HG03571 (cell line): Measurements from ENCODE around the gene ALDH1A2.
"Not testable (repeated sequence)": the region's sequence is repeated elsewhere in the genome, so short reads cannot be mapped to it uniquely, and the experiment has no call there.

Experiments used
- ATAC-seq: cut with Tn5 transposase; IDR thresholded peaks from one replicate; pipeline ENCODE4 v1.9.1; 2021; ENCODE audit not compliant: unreplicated experiment

ALDH1A2 gene

GRCh38 chr15:58065445-58066041, at the start of gene ALDH1A2:
Gene ALDH1A2, minus strand, starts transcription at chr15:58065711. Its CDS starts 61 bp downstream, at chr15:58065650.
- no peak for ATAC-seq

GRCh38 chr15:58114812-58115211, 49.3 kb upstream of the ALDH1A2 start:
- no peak for ATAC-seq

DNA sequence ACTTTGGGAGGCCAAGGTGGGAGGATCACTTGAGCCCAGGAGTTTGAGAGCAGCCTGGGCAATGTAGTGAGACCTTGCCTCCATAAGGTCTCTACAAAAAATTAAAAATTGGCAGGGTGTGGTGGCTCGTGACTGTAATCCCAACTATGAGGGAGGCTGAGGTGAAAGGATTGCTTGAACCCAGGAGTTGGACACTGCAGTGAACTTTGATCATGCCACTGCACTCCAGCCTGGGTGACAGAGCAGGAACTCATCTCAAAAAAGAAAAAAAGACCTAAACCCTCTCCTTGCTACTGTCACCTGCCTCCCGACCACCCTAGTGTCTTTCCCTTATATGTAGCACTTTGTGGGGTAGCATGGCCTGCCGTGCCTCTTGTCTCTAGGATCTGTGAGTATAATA, 48.9 kb upstream of the ALDH1A2 start:
- no peak for ATAC-seq

GRCh38 chr15:58113358-58113757, 47.8 kb upstream of the ALDH1A2 start:
- ATAC-seq: not testable (repeated sequence)

GRCh38 chr15:58111718-58112104, 46.2 kb upstream of the ALDH1A2 start:
- ATAC-seq: no peak

DNA sequence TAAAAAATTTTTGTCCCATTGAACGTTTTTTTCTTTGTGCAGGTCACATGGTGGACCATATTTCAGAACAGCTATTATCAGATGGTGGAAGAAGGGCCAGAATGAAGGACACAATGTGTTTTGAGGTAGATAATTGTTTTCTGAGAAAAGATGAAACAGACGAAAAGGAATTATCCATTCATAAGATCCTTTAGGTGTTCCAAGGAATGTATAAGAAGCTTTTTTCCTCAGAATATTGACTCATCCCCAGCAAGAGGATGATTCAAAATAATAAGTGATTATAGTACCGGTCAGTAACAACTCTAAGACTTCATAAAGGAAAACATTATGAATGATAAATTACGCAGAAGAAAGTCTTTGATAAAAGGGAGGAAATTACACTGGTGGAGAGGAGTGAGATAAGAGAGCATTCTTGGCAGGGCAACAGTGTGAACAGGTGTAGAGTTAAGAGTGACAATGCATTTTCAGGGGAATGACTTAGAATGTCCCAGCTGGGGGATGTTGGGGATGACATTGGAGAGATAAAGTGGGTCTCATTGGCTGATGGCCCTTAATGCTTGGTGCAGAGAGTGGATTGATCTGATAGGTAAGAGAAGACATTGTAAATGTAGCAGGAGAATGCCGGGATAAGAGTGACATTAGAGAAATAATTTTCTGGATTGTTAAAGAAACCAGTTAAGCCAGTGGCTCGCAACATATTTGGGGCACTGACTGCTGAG, 45.6 kb upstream of the ALDH1A2 start:
- no peak for ATAC-seq

DNA sequence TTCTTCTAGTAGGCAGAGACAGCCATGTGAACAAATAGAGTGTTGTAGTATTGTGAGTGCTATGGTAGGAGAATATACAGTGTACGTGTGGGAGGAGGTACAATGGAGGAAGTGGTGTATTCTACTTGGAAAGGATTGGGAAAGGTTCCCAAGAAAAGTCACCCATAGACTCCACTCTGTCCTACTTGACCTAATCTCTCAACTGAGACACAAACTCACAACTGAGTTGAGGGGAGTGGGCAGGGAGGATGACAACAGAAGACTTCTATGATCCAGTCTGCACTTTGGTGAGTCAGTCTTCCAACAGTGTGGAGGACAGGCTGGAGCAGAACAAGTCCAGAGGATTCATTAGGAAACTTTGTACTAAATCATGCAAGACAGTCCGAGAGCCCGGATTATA, 43.9 kb upstream of the ALDH1A2 start:
- no peak for ATAC-seq

- no peak for ATAC-seq
Measured at GRCh38 chr15:58108117-58108516, 42.6 kb upstream of the ALDH1A2 start.

GRCh38 chr15:58103482-58103881, 38.0 kb upstream of the ALDH1A2 start:
- ATAC-seq: no peak

- no peak for ATAC-seq
Measured at GRCh38 chr15:58096529-58097084, 31.1 kb upstream of the ALDH1A2 start.

GRCh38 chr15:58095415-58095814, 29.9 kb upstream of the ALDH1A2 start:
- no peak for ATAC-seq

- ATAC-seq: no peak
Measured at GRCh38 chr15:58087871-58088270, 22.4 kb upstream of the ALDH1A2 start.

- ATAC-seq: no peak
Measured at GRCh38 chr15:58086491-58086890, 21.0 kb upstream of the ALDH1A2 start.

DNA sequence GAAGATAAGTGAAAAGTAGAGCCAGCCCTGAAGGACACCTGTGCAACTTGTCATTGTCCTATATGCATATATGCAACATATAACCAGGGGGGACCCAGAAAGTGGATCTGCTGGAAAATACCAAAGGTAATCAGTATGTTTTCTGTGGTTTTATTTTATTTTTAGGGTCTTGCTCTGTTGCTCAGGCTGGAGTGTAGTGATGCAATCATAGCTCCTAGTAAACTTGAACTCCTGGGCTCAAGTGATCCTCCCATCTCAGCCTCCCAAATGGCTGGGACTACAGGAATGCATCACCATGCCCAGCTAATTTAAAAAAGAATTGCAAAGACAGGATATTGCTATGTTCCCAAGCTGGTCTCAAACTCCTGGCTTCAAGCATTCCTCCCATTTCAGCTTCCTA, 18.0 kb upstream of the ALDH1A2 start:
- no peak for ATAC-seq

GRCh38 chr15:58081891-58082290, 16.4 kb upstream of the ALDH1A2 start:
- no peak for ATAC-seq

DNA sequence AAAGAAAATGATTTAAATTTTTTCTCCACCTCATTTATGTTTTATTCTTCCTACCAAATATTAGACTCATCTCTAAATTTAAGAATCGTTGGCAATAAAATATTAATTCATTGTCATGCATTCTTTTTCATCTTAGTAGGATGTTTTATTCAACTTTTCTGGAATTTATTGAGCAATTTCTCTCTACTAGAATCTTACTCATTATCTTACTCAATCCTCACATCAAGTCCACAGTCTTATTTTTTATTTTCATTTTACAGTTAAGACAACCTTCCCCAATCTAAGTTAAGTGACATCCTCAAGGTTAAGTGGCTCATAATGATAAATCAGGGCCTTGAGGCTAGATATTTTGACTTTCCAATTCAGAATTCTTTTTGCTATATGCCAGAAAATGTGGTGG, 15.9 kb upstream of the ALDH1A2 start:
- ATAC-seq: no peak

- not testable (repeated sequence) for ATAC-seq
Measured at GRCh38 chr15:58080959-58081358, 15.4 kb upstream of the ALDH1A2 start.

- no peak for ATAC-seq
Measured at GRCh38 chr15:58080398-58080797, 14.9 kb upstream of the ALDH1A2 start.

- no peak for ATAC-seq
Measured at GRCh38 chr15:58078591-58078990, 13.1 kb upstream of the ALDH1A2 start.

DNA sequence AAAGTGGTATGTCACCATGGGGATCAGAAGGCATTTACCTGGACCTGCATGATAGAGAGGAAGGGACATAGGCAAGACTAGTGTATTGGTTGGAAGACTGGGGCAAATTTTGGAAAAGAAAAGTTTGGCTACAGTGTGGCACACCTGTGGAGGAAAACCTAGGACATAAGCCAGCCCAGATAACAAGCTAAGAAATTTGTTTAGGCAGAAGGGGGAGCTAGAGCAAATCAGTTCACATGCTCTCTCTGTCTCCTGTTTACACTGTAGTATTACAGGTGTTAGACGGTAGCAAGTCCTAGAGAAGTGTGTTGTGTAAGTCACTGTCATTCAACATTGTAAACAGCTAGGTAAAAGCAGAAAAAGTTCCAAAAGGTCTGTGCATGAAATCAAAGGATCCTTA, 11.9 kb upstream of the ALDH1A2 start:
- no peak for ATAC-seq

- ATAC-seq: no peak
Measured at GRCh38 chr15:58074452-58074851, 8.9 kb upstream of the ALDH1A2 start.

- no peak for ATAC-seq
Measured at GRCh38 chr15:58070801-58071418, 5.4 kb upstream of the ALDH1A2 start.
